Stimulated activated CD8-positive, alpha-beta memory T cell treated with anti-CD3 and anti-CD28 coated beads, Interleukin-15, amount 100 ng/mL, for 4 hours (primary cell): ENCODE measurements around the gene SUSD4.

ENCODE experiments used
- DNase-seq, 2 donors: peaks; one replicate each; pipeline ENCODE4 v3.0.0-alpha.2; 2020; ENCODE audit warnings: low read depth in 2 of 2

SUSD4 gene

GRCh38 chr1:223358826-223359225 lies 5.2 kb downstream of the SUSD4 start:
- DNase-seq = no peak

GRCh38 chr1:223355699-223356098 lies 8.3 kb downstream of the SUSD4 start:
- no peak for DNase-seq

- no peak for DNase-seq
These were observed 10.0 kb downstream of the SUSD4 start for GRCh38 chr1:223353939-223354338.

GRCh38 chr1:223352944-223353343 lies 11.0 kb downstream of the SUSD4 start:
- no peak for DNase-seq

- no peak for DNase-seq
These were observed 13.5 kb downstream of the SUSD4 start for GRCh38 chr1:223350361-223350908.

GRCh38 chr1:223349241-223349640 lies 14.7 kb downstream of the SUSD4 start:
- no peak for DNase-seq

- no peak for DNase-seq
These were observed 15.5 kb downstream of the SUSD4 start for GRCh38 chr1:223348439-223348838.

GRCh38 chr1:223347583-223347982 lies 16.4 kb downstream of the SUSD4 start:
- no peak for DNase-seq

- DNase-seq = no peak
These were observed 17.7 kb downstream of the SUSD4 start for GRCh38 chr1:223346311-223346710.

GRCh38 chr1:223345720-223346119 lies 18.3 kb downstream of the SUSD4 start:
- no peak for DNase-seq

- no peak for DNase-seq
These were observed 19.5 kb downstream of the SUSD4 start for GRCh38 chr1:223344491-223344890.

GRCh38 chr1:223343692-223344091 lies 20.3 kb downstream of the SUSD4 start:
- no peak for DNase-seq

GRCh38 chr1:223341121-223341520 lies 22.9 kb downstream of the SUSD4 start:
- DNase-seq = no peak

- DNase-seq = no peak
These were observed 23.3 kb downstream of the SUSD4 start for GRCh38 chr1:223340637-223341036.

- DNase-seq = no peak
These were observed 24.1 kb downstream of the SUSD4 start for GRCh38 chr1:223339861-223340260.

GRCh38 chr1:223338811-223339746 lies 24.9 kb downstream of the SUSD4 start:
- no peak for DNase-seq

GRCh38 chr1:223337174-223337869 lies 26.7 kb downstream of the SUSD4 start:
- no peak for DNase-seq

GRCh38 chr1:223334156-223334555 lies 29.8 kb downstream of the SUSD4 start:
- DNase-seq = no peak

- no peak for DNase-seq
These were observed 31.0 kb downstream of the SUSD4 start for GRCh38 chr1:223332997-223333396.

- DNase-seq = no peak
These were observed 32.0 kb downstream of the SUSD4 start for GRCh38 chr1:223331929-223332328.

GRCh38 chr1:223331301-223331700 lies 32.7 kb downstream of the SUSD4 start:
- no peak for DNase-seq

GRCh38 chr1:223330466-223330865 lies 33.5 kb downstream of the SUSD4 start:
- no peak for DNase-seq
